Stimulated activated CD4-positive, alpha-beta T cell treated with anti-CD3 and anti-CD28 coated beads, Interleukin-4, amount 100 ng/mL, for 24 hours (primary cell): Measurements from ENCODE around the gene BABAM1.

Source experiments
- DNase-seq: peaks from one replicate; pipeline ENCODE4 v3.0.0-alpha.2; 2020

BABAM1 gene

DNA sequence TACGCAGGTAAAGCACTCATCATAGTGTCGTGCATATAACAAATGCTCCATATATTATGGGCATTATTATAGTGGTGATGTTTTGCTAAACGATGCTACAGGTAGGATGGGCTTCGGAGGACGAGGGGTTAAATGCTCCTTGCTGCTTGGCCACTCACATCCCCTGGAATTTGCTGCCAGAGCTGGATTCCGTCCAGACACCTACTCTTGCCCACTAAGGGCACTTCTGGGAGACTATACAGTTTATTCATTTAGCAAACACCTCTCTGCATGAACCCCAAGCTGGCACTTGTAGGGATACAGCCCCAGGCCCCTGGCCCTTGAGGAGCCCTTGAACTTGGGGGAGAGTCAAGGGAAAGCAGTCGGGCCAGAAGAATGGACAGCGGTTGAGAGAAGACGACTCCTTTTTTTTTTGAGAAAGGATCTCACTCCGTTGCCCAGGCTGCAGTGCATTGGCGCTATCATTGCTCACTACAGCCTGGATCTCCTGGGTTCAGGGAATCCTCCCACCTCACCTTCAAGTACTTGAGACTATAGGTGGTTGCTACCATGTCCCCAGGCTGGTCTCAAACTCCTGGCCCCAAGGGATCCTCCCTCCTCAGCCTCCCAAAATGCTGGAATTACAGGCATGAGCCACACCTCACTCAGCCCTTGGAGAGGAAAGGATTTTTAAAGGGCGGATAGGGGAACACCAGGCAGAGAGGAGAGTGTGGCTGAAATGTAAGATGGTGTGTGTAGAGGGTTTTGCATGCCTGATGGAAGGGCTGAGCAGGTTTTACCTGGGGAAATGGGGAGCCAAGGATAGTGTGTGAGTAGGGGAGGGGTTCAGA lies 37.4 kb downstream of the BABAM1 start:
- no peak for DNase-seq

DNA sequence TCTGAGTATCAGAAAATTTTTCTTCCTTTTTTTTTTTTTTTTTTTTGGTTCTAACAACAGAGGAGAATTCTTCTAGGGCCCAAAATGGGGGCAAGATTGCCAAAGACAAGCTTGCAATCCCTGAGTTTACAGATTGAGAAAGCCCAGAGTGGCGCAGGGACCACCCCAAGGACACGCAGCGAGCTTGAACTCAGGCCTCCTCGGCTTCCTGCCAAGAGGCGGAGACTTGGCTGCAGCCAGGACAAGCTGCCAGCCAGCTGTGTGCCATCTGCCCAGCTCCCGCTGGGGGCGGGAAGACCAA lies 37.9 kb downstream of the BABAM1 start:
- no peak for DNase-seq

DNA sequence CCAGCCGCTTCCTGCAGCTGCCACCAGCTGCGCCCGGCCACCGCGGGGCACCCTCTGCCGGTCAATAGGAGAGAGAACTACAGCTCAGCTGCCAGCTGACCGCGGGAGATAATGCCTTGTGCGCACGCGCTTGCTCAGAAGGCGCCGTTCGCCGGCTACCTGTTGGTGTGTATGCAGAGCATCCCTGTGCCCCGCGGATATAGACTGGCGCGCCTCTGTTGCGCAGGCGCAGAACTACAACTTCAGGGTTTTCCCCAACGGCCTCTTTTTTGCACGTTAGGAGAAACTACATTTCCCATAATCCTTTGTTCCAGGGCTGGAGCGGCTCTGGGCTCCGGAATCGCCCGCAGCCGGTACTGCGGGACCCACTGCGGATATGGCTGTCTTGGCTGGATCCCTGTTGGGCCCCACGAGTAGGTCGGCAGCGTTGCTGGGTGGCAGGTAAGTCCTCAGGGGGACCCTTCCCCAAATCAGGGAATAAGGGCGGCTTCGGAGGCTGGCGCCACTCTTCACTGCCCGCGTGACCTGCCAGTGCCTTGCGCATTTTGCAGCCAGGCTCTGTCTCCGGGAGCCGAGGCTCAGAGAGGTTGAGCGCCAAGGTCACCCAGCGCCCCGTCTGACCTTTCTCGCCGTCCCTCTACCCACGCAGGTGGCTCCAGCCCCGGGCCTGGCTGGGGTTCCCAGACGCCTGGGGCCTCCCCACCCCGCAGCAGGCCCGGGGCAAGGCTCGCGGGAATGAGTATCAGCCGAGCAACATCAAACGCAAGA lies 38.5 kb downstream of the BABAM1 start, which contains the start of gene MRPL34:
MRPL34 (plus strand) TSS at position 356 of the 768 bp plus-strand sequence; CDS start at position 377, 21 bp downstream.
- DNase-seq = peak; percentile 95

DNA sequence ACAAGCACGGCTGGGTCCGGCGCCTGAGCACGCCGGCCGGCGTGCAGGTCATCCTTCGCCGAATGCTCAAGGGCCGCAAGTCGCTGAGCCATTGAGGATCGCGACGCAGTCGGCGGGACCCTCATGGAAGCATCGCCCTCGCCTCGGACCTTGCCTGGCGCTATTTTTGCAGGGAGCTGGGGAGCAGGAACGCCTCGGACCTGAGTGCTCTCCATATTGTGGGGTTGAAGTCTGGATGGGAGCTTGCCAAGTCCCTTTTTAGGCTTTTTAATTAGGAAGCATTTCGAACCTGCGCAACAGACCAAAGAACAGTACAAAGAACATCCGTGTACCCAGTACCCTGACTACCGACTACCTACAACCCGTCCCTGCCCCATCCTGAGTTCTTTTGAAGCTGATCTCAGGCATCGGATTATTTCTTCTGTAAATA lies 39.1 kb downstream of the BABAM1 start:
- DNase-seq = no peak

DNA sequence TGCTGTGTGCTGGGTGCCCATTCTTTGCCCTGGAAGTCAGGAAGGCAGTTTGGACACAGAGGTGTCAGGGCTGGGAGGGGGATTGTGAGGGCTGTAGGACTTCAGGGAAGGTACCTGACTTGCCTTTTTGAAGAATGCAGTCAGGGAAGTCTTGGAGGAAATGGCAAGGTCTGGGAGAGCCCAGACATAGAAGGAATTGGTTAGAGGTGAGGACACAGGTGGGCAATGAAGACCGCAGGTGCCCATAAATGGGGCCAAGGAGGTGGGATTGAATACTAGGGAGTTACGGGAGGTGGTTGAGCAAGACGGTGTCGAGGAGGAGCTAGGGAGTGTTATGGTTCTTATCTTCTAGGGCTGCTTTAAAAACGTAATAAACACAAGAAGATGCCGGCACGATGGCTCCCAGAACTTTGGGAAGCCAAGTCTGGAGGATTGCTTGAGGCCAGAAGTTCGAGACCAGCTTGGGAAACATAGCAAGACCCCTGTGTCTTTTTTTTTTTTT lies 40.7 kb downstream of the BABAM1 start:
- no peak for DNase-seq

DNA sequence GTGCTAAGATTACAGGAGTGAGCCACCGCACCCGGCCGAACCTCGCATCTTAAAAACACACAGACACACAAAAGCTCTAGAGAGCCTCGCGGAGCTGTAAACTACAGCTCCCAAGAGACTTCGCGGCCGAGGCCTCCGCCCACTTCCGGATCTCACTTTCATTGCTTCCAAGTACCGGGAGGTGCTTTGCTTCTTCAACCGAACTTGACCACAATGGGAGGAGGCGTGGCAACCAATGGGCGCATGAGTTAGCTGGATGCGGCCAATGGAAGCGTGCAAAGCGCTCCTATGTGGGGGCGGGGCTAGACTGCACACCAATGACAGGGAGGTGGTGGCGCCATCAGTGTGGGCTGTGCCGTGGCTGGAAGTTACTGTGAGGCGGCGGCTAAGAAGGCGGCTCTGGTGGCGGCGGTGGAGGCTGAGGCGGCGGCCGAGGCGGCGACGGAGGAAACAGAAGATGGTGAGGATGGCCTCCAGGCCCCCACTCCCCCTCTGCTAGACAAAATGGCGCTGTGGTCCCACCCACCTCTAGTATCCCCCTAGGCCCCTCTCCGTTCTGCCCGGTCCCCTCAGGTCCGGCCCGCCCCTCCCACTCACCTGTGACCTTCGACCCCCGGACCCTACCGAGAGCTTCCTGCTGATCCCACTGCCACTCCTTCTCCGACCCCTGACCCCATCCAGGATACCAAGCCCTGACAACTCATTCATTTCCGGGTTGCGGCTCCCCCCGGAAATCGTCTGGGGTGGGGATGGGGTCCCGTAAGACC lies 42.1 kb downstream of the BABAM1 start, which contains the start of gene DDA1:
DDA1 (plus strand) TSS at position 366 of the 767 bp plus-strand sequence; CDS start at position 458, 92 bp downstream.
- peak; percentile 100 for DNase-seq

DNA sequence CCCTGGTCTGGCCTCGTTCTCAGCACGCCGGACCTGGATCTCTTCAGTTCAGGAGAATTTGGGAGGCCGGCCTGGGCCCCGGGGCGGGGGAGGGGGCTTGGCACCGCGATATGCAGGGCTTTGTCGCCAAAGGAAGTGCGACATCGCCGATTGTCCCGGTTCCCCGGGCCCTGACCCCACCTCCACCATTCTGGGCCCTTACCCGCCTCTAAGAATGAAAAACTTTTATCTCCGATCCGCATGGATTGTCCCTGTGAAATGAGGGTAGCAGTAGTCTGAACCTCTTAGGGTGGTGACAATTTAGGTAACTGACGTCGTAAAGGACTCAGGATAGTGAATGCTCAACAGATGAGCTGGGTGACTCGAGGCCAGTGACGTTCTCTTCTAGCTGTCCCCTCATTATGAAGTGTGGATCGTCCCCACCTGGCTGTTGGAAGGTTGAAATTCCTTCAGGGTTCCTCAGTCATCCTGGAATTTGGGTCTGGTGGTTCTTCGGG lies 42.8 kb downstream of the BABAM1 start:
- DNase-seq = peak; percentile 23

DNA sequence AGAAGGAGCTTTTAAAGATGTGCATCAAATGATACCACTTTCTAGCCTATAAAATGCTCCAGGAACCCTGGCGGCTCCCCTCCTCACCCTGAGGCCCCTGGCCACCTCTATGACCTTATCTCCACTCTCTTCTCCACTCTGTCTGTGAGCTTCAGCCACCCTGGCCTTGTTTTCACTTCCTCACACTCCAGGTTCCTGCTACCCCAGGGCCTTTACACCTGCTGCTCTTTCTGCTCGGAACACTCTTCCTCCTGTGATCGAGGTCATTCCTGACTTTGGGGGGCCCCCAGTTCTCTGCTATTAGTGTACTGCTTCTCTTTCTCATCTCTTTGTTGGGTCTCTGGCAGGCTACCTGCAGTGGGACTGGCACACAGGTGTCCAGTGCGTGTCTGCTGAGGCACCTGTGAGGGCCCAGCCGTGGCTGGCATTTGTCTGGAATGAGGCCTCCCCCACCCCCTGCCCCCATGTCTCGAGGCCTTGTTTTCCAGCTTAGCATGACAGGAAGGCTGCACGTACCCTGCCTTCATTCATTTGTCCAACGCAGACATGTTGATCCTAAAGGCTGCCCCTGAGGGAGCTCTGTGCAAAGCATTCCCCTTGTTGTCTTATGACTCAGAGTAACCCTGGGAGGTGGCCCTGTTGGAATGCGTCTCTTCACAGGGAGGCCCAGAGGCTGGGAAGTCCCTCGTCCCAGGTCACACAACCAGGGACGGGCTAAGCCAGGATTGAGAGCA lies 44.4 kb downstream of the BABAM1 start:
- no peak for DNase-seq

DNA sequence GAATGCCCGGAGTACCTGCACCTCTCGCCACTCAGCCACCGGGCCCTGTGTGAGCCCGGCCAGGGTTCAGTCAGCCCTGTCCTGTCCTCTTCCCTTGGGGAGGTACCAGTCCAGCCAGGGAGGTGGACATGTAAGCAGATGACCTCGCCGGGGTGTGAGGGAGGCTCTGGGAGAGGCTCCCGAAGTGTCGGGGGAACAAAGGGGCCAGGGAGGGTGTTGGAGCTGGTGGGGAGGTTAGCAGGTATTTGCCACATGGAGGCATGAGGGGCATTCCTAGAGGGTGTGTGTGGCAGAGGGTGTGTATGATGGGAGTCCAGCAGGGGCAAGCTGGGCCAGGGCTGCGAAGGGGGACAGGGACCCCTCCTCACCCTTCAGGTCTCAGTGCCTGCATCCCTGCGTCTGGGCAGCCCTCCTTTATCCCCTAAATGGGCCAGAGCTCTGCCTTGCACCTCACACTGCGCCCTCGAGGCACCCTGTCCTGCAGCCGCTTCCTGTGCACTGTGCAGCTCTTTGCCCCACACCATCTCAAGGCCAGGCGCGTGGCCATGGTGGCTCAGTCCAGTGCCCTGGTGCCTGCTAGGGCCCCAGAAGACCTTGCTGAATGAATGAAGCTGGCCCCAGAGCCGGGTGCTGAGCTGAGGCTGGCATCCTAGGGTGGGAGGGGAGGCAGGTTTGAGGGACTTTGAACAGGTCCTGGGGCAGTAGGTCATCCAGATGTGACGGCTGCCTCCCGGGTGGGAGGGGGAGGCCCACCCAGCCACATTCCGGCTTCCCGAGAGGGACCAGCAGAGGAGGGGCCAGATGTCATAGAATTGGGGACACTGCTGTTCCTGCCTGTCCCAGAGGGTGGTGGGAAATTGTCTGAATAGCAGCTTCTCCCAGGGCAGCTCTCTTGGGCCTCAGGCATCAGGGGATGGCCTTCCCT lies 45.2 kb downstream of the BABAM1 start:
- DNase-seq = no peak

DNA sequence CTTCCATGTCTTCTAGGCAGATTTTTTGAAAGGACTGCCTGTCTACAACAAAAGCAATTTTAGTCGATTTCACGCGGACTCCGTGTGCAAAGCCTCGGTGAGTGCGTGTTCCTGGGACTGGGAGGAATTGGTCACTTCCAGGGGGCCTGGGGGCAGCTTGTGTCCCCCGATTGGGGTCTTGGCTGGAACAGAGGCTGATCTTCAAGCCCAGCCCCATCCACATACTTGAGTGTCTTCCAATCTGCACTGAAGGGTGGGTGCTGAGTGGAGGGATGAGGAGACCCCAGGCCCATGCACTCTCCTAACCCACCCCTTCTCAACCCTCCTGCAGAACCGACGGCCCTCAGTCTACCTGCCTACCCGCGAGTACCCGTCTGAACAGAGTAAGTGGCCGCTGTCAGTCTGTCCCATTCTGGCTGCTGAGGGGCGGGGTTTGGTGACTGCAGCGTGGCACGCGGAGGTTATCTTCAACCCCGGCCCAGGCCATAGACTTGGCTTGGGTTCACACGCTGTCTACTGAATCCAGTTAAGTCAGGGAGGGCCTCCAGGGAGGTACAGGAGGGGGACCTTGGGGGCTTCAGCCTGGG lies 46.9 kb downstream of the BABAM1 start:
- DNase-seq = no peak

DNA sequence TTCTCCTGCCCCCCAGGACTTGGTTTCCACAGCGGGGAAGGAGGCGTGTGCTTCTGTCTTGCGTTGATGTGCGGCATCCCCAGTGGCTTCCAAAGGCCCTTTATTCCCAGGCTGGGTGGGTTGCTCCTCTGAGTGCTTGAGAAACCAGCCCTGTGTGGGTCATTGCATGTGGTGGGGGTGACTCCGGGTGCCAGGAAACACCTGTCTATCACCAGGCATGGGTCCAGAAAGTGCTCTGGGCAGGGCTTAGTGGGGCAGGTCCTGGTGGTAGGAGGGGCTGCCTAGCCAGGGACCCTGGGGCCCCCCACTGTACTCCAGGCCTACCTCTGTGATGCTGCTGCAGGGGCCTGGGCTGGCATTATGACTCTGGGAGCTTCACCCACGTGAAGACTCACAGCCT lies 51.7 kb downstream of the BABAM1 start:
- DNase-seq = no peak

DNA sequence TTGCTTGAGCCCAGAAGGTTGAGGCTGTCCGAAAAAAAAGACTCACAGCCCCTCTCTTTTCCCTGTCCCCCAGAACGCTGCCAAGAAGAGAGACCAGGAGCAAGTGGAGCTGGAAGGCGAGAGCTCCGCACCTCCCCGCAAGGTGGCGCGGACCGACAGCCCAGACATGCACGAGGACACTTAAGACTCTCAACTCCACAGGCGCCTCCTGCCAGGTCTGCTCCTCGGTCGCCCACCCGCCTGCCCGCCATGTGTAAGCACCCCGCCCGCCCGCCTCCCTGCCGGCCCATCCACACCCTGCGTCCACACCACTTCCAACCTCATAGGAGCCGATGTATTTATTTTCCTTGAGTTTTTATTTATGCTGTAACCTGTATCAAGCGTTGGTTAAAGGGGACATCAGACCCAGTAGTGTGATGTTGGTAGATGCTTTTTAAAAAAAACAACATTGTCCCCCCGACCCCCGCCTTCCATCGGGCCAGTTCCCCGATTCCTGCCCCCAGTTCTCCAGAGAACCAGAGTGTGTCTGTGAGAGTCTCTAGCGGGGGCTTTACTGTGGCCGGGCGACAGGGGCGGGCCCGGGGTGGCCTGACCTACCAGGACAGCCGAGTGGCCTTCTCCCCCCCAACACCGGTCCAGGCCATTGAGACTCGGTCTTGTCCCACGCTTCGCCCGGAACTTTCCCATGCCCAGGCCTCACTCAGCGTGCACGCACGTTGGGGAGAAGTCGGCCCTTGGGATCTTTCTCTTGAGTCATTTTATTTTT lies 52.4 kb downstream of the BABAM1 start:
- DNase-seq = no peak

DNA sequence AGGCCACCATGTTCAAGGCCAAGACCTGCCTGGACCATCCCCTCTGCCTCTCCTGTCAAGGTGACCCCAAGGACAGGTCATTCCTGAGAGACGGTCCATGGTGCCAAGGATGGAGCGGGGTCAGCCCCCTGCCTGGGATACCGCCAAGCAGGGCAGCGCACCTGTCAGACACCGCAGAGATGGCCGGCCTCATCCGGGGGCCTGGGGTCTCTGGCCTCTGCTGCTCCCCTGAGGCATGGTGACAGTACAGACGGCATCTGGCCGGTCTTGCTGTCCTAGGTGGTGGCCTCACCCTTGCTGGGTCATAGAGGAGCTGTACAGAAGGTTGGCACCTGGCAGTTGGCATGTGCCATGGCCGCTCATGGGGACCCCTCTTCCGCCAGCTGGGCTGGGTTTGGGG lies 53.2 kb downstream of the BABAM1 start:
- DNase-seq = no peak

DNA sequence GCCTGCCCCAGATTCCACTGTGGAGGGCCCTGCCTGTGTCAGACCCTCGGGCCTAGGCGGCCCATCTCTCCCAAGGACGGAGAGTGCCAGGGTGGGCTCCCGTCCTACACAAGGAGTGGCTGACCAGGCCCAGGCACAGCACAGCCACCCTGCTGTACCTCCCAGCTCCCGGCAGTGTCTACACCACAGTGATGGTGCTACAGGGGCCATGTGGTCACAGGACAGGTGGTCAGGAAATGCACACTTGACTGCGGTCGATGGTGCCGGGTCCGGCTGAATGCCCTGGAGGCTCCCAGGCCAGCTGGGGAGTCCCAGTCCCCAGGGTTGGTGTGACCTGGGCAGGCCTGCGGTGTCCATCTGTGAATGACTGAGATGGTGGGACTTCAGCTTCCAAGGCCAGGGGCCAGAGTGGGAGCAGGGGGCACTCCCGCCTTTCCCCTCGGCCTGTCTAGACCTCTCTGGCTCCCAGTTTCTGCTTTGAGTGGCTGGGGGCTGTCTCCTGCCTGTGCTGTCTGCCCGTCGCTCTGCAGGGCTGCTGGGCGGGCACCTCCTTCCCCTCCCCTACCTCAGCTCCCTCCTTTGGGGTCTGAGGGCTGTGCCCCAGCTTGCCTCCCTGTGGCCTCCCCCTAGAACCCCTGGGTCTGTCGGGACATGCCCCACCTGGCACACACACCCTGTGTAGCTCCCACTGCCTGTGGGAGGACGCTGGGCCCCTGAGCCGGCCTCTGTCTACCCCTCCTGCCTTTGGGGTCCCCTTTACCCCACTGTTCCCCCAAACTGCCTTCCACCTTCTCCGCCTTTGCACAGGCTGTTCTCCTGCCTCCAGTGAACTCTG lies 54.6 kb downstream of the BABAM1 start:
- DNase-seq = no peak

DNA sequence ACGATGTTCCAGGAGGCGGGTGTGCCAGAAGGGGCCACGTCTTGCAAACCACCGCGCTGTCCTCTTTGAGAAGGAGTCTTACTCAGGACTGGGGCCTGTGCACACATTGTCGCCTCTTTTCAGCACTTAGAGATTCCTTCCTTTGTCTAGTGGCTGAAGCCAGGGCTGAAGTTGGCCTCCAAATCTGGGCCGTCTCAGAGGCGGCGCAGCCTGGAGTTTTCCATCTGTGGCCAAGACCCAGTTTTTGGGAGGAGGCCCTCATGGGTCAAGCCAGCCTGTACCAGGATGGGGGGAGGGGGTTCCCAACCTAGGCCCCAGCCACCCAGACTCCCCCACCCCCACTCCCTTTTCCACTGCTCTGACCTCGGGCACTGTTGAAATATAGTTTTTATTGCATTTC lies 55.6 kb downstream of the BABAM1 start:
- DNase-seq = no peak

DNA sequence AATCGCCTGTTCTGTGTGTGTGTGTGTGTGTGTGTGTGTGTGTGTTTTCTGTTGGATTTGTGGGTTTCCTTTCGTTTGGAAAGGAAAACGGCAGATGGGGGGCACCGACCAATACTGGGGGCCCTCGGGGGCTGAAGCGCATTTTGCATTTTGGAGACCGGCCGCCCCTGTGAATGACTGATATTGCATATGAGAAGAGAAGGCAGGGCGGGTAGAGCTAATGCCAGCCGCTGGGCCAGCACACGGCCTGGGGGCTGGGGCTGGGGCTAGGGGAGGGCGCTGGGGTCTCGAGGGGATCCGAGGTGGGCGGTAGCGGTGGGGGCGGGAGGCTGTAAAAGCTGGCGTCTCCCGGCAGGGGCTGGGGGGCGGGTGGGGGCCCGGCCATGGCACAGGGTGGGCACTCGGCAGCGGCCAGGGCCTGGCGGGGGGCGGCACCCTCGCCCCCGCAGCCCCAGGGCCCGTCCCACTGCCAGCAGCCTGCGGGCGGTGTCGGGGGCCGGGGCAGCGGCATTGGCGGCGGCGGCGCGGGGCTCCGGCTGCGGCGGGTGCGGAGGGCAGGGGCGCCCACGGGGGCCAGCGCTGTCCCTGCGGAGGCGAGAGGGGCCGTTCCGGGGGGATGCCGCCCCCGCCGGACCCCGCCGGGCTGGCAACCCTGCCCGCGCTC lies 56.2 kb downstream of the BABAM1 start:
- no peak for DNase-seq

DNA sequence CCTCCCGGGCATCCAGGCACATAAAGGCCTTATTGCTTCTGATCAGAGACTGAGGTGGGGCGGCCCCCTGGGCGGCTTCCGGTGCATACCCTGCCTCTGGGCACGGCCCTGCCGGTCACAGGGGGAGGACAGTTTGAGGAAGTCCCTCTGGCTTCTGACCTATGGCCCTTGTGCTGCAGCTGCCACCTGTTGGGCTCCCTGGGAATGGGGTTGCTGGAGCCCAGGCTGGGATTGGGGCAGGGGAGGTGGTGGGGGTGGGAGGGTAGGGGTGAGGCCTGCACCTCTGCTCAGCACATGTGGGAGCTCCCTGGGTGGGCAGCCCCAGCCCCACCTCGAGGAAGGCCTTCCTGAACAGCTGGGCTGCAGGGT lies 56.7 kb downstream of the BABAM1 start:
- DNase-seq = no peak

DNA sequence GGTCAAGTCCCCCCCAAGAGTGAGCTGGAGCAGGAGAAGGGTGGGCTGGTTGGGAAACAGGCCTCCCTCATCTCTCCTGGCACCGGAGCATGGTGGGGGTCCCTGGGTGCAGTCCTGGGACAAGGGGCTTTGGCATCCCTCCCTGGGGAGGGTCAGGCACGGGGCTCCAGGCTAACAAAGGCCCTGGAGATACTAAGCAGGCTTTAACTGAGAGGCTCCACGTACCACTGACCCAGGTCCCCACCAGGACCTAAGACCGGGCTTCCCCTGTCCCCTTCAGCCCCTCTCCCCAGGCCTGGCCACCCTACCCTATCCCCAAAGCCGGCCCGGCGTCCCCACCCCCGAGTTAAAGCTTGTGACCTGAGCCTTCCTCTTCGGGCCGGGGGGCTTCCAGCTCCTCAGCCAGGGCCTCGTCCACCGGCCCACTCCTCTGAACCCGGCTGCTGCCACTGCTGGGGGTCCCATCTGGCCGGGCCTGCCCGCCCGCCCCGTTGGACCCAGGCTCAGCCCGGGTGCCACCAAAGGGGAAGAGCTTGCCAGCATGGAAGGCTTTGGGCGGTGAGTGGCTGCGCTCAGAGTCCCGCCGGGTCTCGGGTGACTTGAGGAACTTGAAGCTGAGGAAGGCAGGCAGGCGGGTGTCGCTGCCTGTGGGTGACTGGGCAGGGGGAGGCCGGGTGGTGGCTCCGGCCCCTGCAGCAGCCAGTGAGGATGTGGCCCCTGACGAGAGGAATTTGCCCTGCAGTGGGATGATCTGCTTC lies 57.3 kb downstream of the BABAM1 start:
- no peak for DNase-seq
